Body of pancreas (tissue), 4 donors: ENCODE measurements around the gene ZFR2. TPM values are rescaled to one million over a fixed set of nuclear protein-coding genes. Genes with fewer than 3 reads are reported as not detected.

Source experiments
- ATAC-seq: fragments of 150-250 bp; one replicate; pipeline ENCODE4 v1.9.1; 2016
- DNase-seq, 4 donors: peaks; one replicate each; pipeline ENCODE4 v3.0.0-alpha.2; 2019
- H3K27ac ChIP-seq, 4 donors: fragments of 200-600 bp; sonication (generic); 1 replicate in 3 of 4; 2 replicates in 1 of 4; pipeline versions ENCODE4 v1.5.1 to v1.6.1; 2016 to 2019; ENCODE audit warnings: mild to moderate bottlenecking in 1 of 4, mixed read lengths in 1 of 4, moderate library complexity in 1 of 4
- H3K27me3 ChIP-seq, 2 donors: fragments of 200-600 bp; sonication (generic); one replicate each; pipeline ENCODE4 v1.6.0; 2016; ENCODE audit warnings: mild to moderate bottlenecking in 1 of 2
- H3K36me3 ChIP-seq, 2 donors: fragments of 200-600 bp; sonication (generic); replicated peaks in 1 of 2; 2 replicates each; pipeline ENCODE4 v1.5.1; 2016; ENCODE audit warnings: low read depth in 2 of 2; ENCODE audit not compliant: insufficient read depth in 1 of 2
- H3K4me1 ChIP-seq: fragments of 200-600 bp; sonication (generic); one replicate; pipeline ENCODE4 v1.6.0; 2016
- H3K4me3 ChIP-seq, 2 donors: fragments of 200-600 bp; sonication (generic); 1 replicate in 1 of 2; 2 replicates in 1 of 2; pipeline ENCODE4 v1.5.1; 2016 to 2019
- H3K9me3 ChIP-seq, 3 donors: fragments of 200-600 bp; sonication (generic); 1 replicate in 2 of 3; 2 replicates in 1 of 3; pipeline ENCODE4 v1.5.1; 2016
- POLR2A ChIP-seq, 3 donors: fragments of 450-650 bp; IDR thresholded peaks; one replicate each; pipeline ENCODE4 v1.6.1; 2016; ENCODE audit warnings: antibody characterized with exemption in 3 of 3, mild to moderate bottlenecking in 2 of 3
- WGBS, 2 donors: methylation state at CpG; one replicate each; pipeline ENCODE4 v1.1.5; 2017; 5-methylcytosine and 5-hydroxymethylcytosine counted together
- intact Hi-C: fragments of 100-400 bp; cut with DNase I; formaldehyde crosslinking; loops from one replicate; pipeline ENCODE4 v1.15.1; 2023
- total RNA-seq, 2 donors: library from RNA; depleted of rRNA; stranded (reverse); fragments of >200 nt; gene quantifications; one replicate each; pipeline ENCODE4 v1.1.0, GENCODE V29; 2016
- TF ChIP-seq, protein P1 (sequence below), 7 experiments: fragments of 450-650 bp in 4 of 7; fragments of 200-600 bp in 3 of 7; sonication (generic) in 3 of 7; IDR thresholded peaks; one replicate each; pipeline ENCODE4 v1.5.1; 2016 to 2019; ENCODE audit warnings: antibody characterized with exemption in 7 of 7

The ZFR2 gene
- total RNA-seq, 2 donors from 2014 or later, result not detected

DNA sequence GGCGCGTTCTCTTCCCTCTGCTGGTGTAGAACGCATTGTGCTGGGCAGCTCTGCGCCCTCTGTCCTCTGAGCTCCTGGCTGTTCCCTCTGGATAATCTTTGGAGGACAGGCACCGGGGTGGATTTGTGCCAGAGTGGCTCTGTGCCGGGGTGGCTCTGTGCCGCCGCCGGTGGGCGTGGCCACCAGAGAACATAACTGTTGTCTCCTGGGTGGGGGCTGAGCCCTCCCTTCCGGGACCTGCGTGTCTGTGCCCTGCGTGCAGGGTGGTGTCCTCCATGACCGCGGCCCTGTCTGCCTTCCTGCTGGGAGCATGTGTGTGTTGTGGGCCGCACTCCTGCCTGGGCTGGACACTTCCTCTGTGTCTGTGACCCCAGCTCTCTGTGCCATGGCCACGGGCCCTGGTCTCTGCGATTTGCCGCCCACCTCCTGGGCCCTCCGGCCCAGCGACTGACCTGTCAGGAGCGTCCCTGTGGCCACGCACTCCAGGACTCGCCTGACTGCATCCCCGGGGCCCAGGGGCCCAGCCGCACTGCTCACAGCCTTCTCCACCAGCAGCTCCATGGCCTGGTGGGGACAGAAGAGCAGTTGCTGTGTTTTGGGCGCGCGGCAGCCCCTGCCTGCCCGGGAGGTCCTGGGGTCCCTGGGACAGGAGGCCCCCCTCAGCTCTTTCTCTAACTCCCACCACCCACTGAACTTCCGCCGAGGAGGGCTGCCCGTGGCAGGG lies 60.3 kb downstream of the ZFR2 start:
- H3K4me3 ChIP-seq, result no peak overlapping the region
- intact Hi-C loops, result no loop called here
- peaks cover 0 to under 1% of the 10 kb centered on the region in 2 donors for H3K27me3 ChIP-seq
- no peaks in the 10 kb centered on the region for H3K36me3 ChIP-seq
- peak in 1 of 4 donors; percentile 14 for DNase-seq
- no peak for TF ChIP-seq POLR2A (IDR thresholded peaks at IDR 0.05)
- TF ChIP-seq, protein P1, sequence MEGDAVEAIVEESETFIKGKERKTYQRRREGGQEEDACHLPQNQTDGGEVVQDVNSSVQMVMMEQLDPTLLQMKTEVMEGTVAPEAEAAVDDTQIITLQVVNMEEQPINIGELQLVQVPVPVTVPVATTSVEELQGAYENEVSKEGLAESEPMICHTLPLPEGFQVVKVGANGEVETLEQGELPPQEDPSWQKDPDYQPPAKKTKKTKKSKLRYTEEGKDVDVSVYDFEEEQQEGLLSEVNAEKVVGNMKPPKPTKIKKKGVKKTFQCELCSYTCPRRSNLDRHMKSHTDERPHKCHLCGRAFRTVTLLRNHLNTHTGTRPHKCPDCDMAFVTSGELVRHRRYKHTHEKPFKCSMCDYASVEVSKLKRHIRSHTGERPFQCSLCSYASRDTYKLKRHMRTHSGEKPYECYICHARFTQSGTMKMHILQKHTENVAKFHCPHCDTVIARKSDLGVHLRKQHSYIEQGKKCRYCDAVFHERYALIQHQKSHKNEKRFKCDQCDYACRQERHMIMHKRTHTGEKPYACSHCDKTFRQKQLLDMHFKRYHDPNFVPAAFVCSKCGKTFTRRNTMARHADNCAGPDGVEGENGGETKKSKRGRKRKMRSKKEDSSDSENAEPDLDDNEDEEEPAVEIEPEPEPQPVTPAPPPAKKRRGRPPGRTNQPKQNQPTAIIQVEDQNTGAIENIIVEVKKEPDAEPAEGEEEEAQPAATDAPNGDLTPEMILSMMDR (IDR thresholded peaks at IDR 0.05), result no peak
- no peak overlapping the region for H3K27ac ChIP-seq
- H3K9me3 ChIP-seq, result no peaks in the 10 kb centered on the region
- 75 to 83% methylated on average over 11 to 31 of the region's 33 CpGs for WGBS, 2 donors
- H3K4me1 ChIP-seq, result no peaks in the 10 kb centered on the region
- ATAC-seq, result no peak

DNA sequence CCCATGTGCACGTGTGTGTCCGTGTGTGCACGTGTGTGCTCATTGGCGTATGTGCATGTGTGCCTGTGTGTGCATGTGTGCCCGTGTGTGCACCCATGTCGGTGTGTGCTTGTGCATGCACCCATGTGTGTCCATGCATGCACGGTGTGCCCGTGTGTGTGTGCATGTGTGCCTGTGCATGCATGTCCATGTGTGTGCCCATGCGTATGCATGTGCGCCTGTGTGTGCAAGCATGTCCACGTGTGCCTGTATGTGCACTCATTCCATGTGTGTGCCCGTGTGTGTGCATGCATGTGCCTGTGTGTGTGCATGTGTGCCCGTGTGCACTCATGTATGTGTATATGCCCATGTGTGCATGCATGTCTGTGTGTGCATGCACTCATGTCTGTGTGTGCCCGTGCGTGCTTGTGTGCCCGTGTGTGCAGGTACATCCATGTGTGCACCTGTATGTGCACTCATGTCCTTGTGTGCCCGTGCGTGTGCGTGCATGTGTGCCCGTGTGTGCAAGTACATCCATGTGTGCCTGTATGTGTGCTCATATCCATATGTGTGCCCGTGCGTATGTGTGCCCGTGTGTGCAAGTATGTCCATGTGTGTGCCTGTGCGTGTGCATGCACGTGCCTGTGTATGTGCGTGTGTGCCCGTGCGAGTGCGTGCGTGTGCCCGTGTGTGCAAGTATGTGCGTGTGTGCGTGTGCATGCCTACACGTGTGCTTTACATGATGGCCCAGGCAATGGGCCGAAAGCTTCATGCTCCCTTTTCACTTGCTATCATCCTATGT lies 61.1 kb downstream of the ZFR2 start:
- intact Hi-C loops, result no loop called here
- WGBS, 2 donors, result 84 to 85% methylated on average over 15 to 35 of the region's 35 CpGs
- no peak for ATAC-seq

DNA sequence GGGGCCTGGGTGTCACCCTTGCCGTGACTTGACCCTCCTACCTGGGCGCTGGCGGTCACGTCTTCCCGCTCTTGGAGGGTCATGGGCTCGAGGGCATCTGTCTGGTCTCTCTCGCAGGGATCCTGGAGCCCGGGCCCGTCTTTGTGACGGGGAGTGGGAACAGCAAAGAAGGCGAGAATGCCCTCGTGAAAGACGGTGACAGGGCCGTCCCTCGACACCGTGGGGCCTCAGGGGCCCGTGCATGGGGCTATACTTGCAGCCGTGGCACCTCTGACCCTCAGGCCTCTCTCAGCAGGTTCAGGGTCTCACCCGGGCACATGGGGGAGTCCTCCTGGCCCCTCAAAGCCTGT lies 61.7 kb downstream of the ZFR2 start:
- Histone ChIP-seq H3K4me3 (no peak overlapping the region), H3K27me3 (peaks cover 0 to 7% of the 10 kb centered on the region in 2 donors), H3K27ac (no peak overlapping the region), H3K9me3 (no peaks in the 10 kb centered on the region), H3K4me1 (no peaks in the 10 kb centered on the region), H3K36me3 (no peaks in the 10 kb centered on the region)
- no peak for ATAC-seq
- DNase-seq, result no peak
- 69 to 79% methylated on average over 18 to 19 of the region's 19 CpGs for WGBS, 2 donors
- no peak for TF ChIP-seq POLR2A (IDR thresholded peaks at IDR 0.05)
- TF ChIP-seq, protein P1 (IDR thresholded peaks at IDR 0.05), result no peak
- intact Hi-C loops, result no loop called here

More for the DNA sequence above, 61.1 kb downstream of the ZFR2 start:
- TF ChIP-seq, protein P1 (IDR thresholded peaks at IDR 0.05), result no peak
- TF ChIP-seq POLR2A (IDR thresholded peaks at IDR 0.05), result no peak
- Histone ChIP-seq H3K36me3 (no peaks in the 10 kb centered on the region), H3K4me1 (no peaks in the 10 kb centered on the region), H3K4me3 (no peak overlapping the region), H3K27ac (no peak overlapping the region), H3K9me3 (no peaks in the 10 kb centered on the region), H3K27me3 (peaks cover 0 to 3% of the 10 kb centered on the region in 2 donors)
- DNase-seq, result no peak

DNA sequence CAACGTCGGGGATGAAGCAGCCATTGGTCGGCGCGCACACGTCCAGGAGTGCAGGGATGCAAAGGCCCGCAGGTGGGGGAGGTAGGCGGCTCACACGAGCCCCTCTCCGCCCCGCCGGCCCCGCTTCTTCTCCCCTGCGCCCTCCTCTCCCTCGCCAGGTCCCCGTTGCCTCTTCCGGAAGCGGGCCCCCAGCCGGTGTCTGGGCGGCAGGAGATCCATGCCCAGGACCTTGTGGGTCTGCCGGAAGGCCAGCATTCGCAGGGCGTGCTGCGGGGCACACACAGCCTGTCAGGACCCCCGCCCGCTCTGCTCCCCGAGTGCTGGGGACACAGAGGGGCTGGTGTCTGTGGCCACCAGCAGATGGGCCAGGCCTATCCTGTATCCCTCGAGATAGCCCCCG lies 63.0 kb downstream of the ZFR2 start:
- no peak for ATAC-seq

More for the DNA sequence above, 63.0 kb downstream of the ZFR2 start:
- H3K27me3 ChIP-seq, result peaks cover 0 to 17% of the 10 kb centered on the region in 2 donors
- no peak for TF ChIP-seq POLR2A (IDR thresholded peaks at IDR 0.05)
- TF ChIP-seq, protein P1 (IDR thresholded peaks at IDR 0.05), result no peak
- H3K36me3 ChIP-seq, result no peaks in the 10 kb centered on the region
- 76 to 78% methylated on average over 14 to 18 of the region's 29 CpGs for WGBS, 2 donors
- DNase-seq, result no peak
- no peaks in the 10 kb centered on the region for H3K9me3 ChIP-seq
- H3K4me3 ChIP-seq, result no peak overlapping the region
- intact Hi-C loops, result no loop called here
- no peak overlapping the region for H3K27ac ChIP-seq
- H3K4me1 ChIP-seq, result peaks cover 9% of the 10 kb centered on the region
